Breast epithelium (tissue), 3 donors: ENCODE data around the gene CCL20.

ENCODE experiments used
- CTCF ChIP-seq, 3 donors: fragments of 450-650 bp; IDR thresholded peaks; one replicate each; pipeline ENCODE4 v1.5.1; 2016 to 2017; ENCODE audit warnings: antibody characterized with exemption in 3 of 3, mild to moderate bottlenecking in 3 of 3, moderate library complexity in 3 of 3
- POLR2A ChIP-seq: fragments of 450-650 bp; IDR thresholded peaks from one replicate; pipeline ENCODE4 v1.6.1; 2016; ENCODE audit warnings: antibody characterized with exemption, mild to moderate bottlenecking, moderate library complexity
- POLR2AphosphoS5 ChIP-seq, 3 donors: sonication (generic); formaldehyde crosslinking; IDR thresholded peaks; one replicate each; pipeline ENCODE4 v1.6.1; 2017; ENCODE audit warnings: antibody characterized with exemption in 3 of 3

GRCh38 chr2:227849906-227850305 is 36.3 kb downstream of the CCL20 start:
- no peak for TF ChIP-seq CTCF (IDR thresholded peaks at IDR 0.05)
- TF ChIP-seq POLR2AphosphoS5 (IDR thresholded peaks at IDR 0.05) = no peak
- no peak for TF ChIP-seq POLR2A
